ENCODE data around the gene DCX. TPM values are rescaled to one million over a fixed set of nuclear protein-coding genes. Genes with fewer than 3 reads are reported as not detected.

Gene DCX
- total and polyA plus RNA-seq, 9 of the 15 experiments (the other 6 are each of a cell fraction or from before 2014, with no cell fraction given), result not detected

GRCh38 chrX:111340054-111340453, 71.9 kb downstream of the DCX start (continued):
- TF ChIP-seq CTCFL (IDR thresholded peaks at IDR 0.05; ENCODE audit: borderline replicate concordance, insufficient read depth, low read depth, low read length, poor library complexity, severe bottlenecking) (no peak), ZNF282 (CRISPR knock-in tag; IDR thresholded peaks at IDR 0.05) (no peak), ZNF384 (IDR thresholded peaks at IDR 0.05; ENCODE audit: low read depth, low read length) (no peak), NR3C1 (CRISPR knock-in tag; IDR thresholded peaks at IDR 0.05) (no peak), TRIM28 (IDR thresholded peaks at IDR 0.05) (no peak), GABPA (tag; conservative IDR thresholded peaks at IDR 0.05; ENCODE audit: low read depth) (no peak), CXXC5 (CRISPR knock-in tag; IDR thresholded peaks at IDR 0.05) (no peak), NFYB (IDR thresholded peaks at IDR 0.05; ENCODE audit: extremely low read depth, insufficient read length) (no peak), GABPB1 (CRISPR knock-in tag; IDR thresholded peaks at IDR 0.05) (no peak), CHD4 (IDR thresholded peaks at IDR 0.05; ENCODE audit: insufficient read depth, insufficient replicate concordance, low read depth, low read length, poor library complexity, severe bottlenecking) (no peak), ETV5 (CRISPR knock-in tag; IDR thresholded peaks at IDR 0.05; ENCODE audit: low read depth) (no peak)

- TF ChIP-seq STAT5B (CRISPR knock-in tag; IDR thresholded peaks at IDR 0.05) (no peak), RBM25 (IDR thresholded peaks at IDR 0.05; ENCODE audit: low read depth, low read length, severe bottlenecking) (no peak), ZNF134 (CRISPR knock-in tag; conservative IDR thresholded peaks at IDR 0.05) (no peak), MECOM (CRISPR knock-in tag; IDR thresholded peaks at IDR 0.05) (no peak), PPARD (CRISPR knock-in tag; IDR thresholded peaks at IDR 0.05) (no peak), PTRF (tag; IDR thresholded peaks at IDR 0.05) (no peak), ZNF431 (CRISPR knock-in tag; IDR thresholded peaks at IDR 0.05) (no peak), BRF2 (IDR thresholded peaks at IDR 0.05; ENCODE audit: borderline replicate concordance, insufficient read depth, insufficient read length) (no peak)
- H3K36me3 ChIP-seq (ENCODE audit: control insufficient read depth, insufficient read depth, low read length), result no peaks in the 10 kb centered on the region
- intact Hi-C loops (cut with micrococcal nuclease), result no loop called here
- CTCF ChIA-PET (ENCODE audit: low intra/inter-chr PET ratio), result no interaction called here
- POLR2A ChIA-PET, result no interaction called here
- no peaks in the 10 kb centered on the region for H4K20me1 ChIP-seq (replicated peaks; ENCODE audit: control insufficient read depth, insufficient read depth, low read length)
- H3K9me3 ChIP-seq (replicated peaks; ENCODE audit: control insufficient read depth, insufficient read depth, low read depth, low read length), result no peaks in the 10 kb centered on the region
- no peak overlapping the region for H3K27ac ChIP-seq (ENCODE audit: extremely low read depth, low read depth, low read length)
- H3K79me2 ChIP-seq (ENCODE audit: control insufficient read depth, insufficient read depth, low read length), result no peaks in the 10 kb centered on the region
- no peak for FAIRE-seq
- no peak overlapping the region for H2AFZ ChIP-seq (ENCODE audit: low read depth, low read length)
- H3K9ac ChIP-seq (ENCODE audit: insufficient read depth in 1 of 2, low read depth in 2 of 2, low read length in 2 of 2), result no peak overlapping the region
- H3K9me1 ChIP-seq (ENCODE audit: control insufficient read depth, insufficient read depth, low read length), result no peaks in the 10 kb centered on the region
- ATAC-seq, result no peak
- H3K4me3 ChIP-seq, result no peak overlapping the region
- no peak for DNase-seq (ENCODE audit: extremely low read depth in 1 of 4, low spot score in 3 of 4)
- no TSS peak for BruUV-seq (replicated peaks)
- in situ Hi-C loops (cut with MboI), result no loop called here
- no peaks in the 10 kb centered on the region for H3K4me1 ChIP-seq (replicated peaks in 1 of 2; ENCODE audit: control insufficient read depth in 2 of 2, insufficient read depth in 2 of 2, low read length in 2 of 2)
- H3K27me3 ChIP-seq (ENCODE audit: control insufficient read depth in 2 of 2, insufficient read depth in 2 of 2, low read length in 2 of 2), result no peaks in the 10 kb centered on the region
- no peak overlapping the region for H3K4me2 ChIP-seq (ENCODE audit: insufficient read depth, low read length)
These were observed 72.8 kb downstream of the DCX start for GRCh38 chrX:111339212-111339611.

All from K562 (cell line).